Upper lobe of right lung (tissue), 1 donor: Measurements from ENCODE around the gene PFKP. TPM values are rescaled to one million over a fixed set of nuclear protein-coding genes. Genes with fewer than 3 reads are reported as not detected.
"Not testable (repeated sequence)": the region's sequence is repeated elsewhere in the genome, so short reads cannot be mapped to it uniquely, and the experiment has no call there.

ENCODE experiments used
- ATAC-seq: fragments of 200-7000 bp; cut with Tn5 transposase; one replicate; pipeline ENCODE4 v1.9.1; 2020; ENCODE audit warnings: mild to moderate bottlenecking, moderate library complexity
- DNase-seq: peaks from one replicate; pipeline ENCODE4 v3.0.0-alpha.2; 2020
- H3K27ac ChIP-seq: fragments of 200-600 bp; one replicate; pipeline ENCODE4 v1.8.0; 2022
- H3K27me3 ChIP-seq: fragments of 200-600 bp; one replicate; pipeline ENCODE4 v1.8.0; 2022; ENCODE audit warnings: mild to moderate bottlenecking
- H3K36me3 ChIP-seq: fragments of 200-600 bp; one replicate; pipeline ENCODE4 v1.8.0; 2022
- H3K4me1 ChIP-seq: fragments of 200-600 bp; one replicate; pipeline ENCODE4 v1.8.0; 2022
- H3K4me3 ChIP-seq: fragments of 200-600 bp; one replicate; pipeline ENCODE4 v1.8.0; 2022; ENCODE audit warnings: mild to moderate bottlenecking
- H3K9me3 ChIP-seq: fragments of 200-600 bp; one replicate; pipeline ENCODE4 v1.8.0; 2022
- CTCF ChIP-seq: fragments of 200-600 bp; IDR thresholded peaks from one replicate; pipeline ENCODE4 v1.8.0; 2022; ENCODE audit warnings: antibody characterized with exemption
- intact Hi-C: fragments of 100-400 bp; cut with DNase I; formaldehyde crosslinking; loops from one replicate; pipeline ENCODE4 v1.11.0; 2022
- total RNA-seq: library from RNA; stranded (reverse); fragmentation: NEBNext Ultra II Directional; extraction: Animal tissue kit (Norgen Biotek cat#: 25700); gene quantifications from one replicate; pipeline ENCODE4 v1.2.1, GENCODE V29; 2021
- donor health status: DM: no; HTN: yes; CAD: no; lungs with severe emphysema.

PFKP gene
- total RNA-seq, 1 donor from 2014 or later = 29.3 TPM

DNA sequence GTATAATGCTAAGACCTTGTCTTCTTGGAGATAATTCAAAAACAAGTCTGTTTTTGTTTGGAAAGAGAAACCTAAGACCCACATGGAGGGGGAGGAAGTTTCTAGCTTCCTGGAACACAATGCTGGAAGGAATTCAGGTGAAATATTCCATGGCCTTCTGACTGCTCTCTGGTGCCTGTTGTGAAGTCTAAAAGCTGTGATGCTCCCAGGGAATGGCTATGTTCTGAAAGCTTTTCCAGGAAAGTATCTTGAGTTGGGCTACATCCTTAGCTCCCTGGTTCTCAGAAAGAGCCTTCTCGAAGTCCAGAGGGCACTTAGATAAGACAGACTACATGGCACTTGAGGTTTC lies 12.5 kb upstream of the PFKP start:
- TF ChIP-seq CTCF = no peak
- no peaks in the 10 kb centered on the region for H3K9me3 ChIP-seq
- no peaks in the 10 kb centered on the region for H3K27me3 ChIP-seq
- H3K36me3 ChIP-seq = no peaks in the 10 kb centered on the region
- DNase-seq (no peak), ATAC-seq (no peak)
- intact Hi-C loops = no loop called here
- no peaks in the 10 kb centered on the region for H3K4me1 ChIP-seq
- no peak overlapping the region for H3K4me3 ChIP-seq
- H3K27ac ChIP-seq = no peak overlapping the region

GRCh38 chr10:3056280-3057037 lies 10.9 kb upstream of the PFKP start:
- Histone ChIP-seq H3K4me3 (no peak overlapping the region), H3K4me1 (no peaks in the 10 kb centered on the region), H3K36me3 (no peaks in the 10 kb centered on the region), H3K27ac (no peak overlapping the region), H3K27me3 (no peaks in the 10 kb centered on the region), H3K9me3 (no peaks in the 10 kb centered on the region)
- no peak for TF ChIP-seq CTCF
- no peak for DNase-seq
- intact Hi-C loops = no loop called here
- ATAC-seq = no peak

DNA sequence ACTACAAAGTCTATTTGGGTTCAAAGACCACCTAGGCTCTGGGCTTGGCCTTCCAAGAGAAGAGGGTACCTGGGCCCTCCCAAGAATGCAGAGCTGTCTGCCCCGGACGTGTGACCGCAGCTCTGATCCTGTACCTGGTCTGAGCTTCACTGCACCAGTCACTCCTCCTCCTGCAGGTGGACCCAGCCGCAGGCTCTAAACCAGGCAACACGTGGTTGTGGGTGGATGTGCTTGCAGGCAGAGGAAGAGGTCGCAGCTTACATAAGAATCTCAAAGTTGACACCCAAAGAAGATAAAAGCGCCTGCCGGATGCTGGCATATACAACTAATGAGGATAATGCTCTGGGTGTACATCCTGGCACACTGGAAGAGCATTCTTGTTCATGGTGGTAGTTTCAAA lies 9.4 kb upstream of the PFKP start:
- intact Hi-C loops = no loop called here

DNA sequence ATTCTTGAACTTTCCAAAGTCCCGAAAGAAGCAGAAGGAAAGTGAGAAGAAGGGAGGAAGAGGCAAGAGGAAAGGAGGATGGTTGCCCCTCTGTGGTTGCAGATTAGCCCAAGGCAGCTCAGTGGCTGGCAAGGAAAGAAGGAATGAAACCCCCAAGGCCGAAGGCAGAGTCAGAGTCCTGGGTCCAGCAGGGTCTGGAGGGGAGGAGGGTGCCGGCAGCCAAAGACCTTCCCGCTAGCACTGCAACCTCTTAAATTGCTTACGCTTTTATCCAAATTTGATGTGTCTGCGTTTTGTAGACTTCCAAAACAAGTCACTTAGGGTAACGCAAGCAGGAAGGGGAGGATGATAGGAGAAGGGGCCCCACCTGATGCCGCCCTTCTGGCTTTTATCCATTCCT lies 7.4 kb upstream of the PFKP start:
- H3K4me1 ChIP-seq = no peaks in the 10 kb centered on the region
- intact Hi-C loops = no loop called here

More for the DNA sequence above, 9.4 kb upstream of the PFKP start:
- ATAC-seq (no peak), DNase-seq (no peak)
- Histone ChIP-seq H3K36me3 (no peaks in the 10 kb centered on the region), H3K27me3 (no peaks in the 10 kb centered on the region), H3K9me3 (no peaks in the 10 kb centered on the region), H3K27ac (no peak overlapping the region), H3K4me1 (no peaks in the 10 kb centered on the region), H3K4me3 (no peak overlapping the region)
- TF ChIP-seq CTCF = no peak

DNA sequence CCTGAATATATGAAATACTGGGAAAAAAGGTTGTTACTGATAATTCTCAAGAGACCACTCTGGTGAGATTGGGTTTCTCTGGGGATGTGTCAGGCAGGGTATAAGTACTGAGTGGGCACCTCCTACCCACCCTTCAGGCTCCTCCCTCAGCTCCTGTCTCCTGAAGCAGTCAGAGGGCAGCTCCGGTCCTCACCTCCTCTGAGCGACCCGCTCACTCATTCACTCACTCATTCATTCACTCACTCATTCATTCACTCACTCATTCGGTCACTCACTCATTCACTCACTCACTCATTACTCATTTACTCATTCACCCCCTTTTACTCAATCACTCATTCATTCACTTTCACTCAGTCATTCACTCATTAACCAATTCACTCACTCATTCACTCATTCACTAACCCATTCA lies 6.9 kb upstream of the PFKP start:
- Histone ChIP-seq H3K27me3 (no peaks in the 10 kb centered on the region), H3K36me3 (no peaks in the 10 kb centered on the region), H3K9me3 (no peaks in the 10 kb centered on the region), H3K4me3 (no peak overlapping the region), H3K27ac (no peak overlapping the region), H3K4me1 (no peaks in the 10 kb centered on the region)
- intact Hi-C loops = no loop called here
- no peak for ATAC-seq
- no peak for DNase-seq
- no peak for TF ChIP-seq CTCF

More for the DNA sequence above, 7.4 kb upstream of the PFKP start:
- DNase-seq (no peak), ATAC-seq (no peak)
- Histone ChIP-seq H3K9me3 (no peaks in the 10 kb centered on the region), H3K36me3 (no peaks in the 10 kb centered on the region), H3K27me3 (no peaks in the 10 kb centered on the region), H3K27ac (no peak overlapping the region), H3K4me3 (no peak overlapping the region)
- no peak for TF ChIP-seq CTCF

- H3K9me3 ChIP-seq, intact Hi-C loops, H3K27ac ChIP-seq, DNase-seq, H3K36me3 ChIP-seq, ATAC-seq, H3K4me3 ChIP-seq, H3K4me1 ChIP-seq, H3K27me3 ChIP-seq: not testable (repeated sequence)
Observed at GRCh38 chr10:3061323-3061898, 5.9 kb upstream of the PFKP start.
